ENCODE measurements around the gene GPX3. TPM values are rescaled to one million over a fixed set of nuclear protein-coding genes. Genes with fewer than 3 reads are reported as not detected.

GPX3 gene
- total and polyA plus RNA-seq, 2 donors (not counting 3 experiments of a cell fraction or from before 2014, with no cell fraction given), result 5.1 to 17.1 TPM

- peaks cover 3 to 31% of the 10 kb centered on the region in 2 experiments for H3K36me3 ChIP-seq (ENCODE audit: control insufficient read depth in 2 of 2, extremely low read depth in 1 of 2, insufficient read depth in 2 of 2, low read length in 2 of 2)
- TF ChIP-seq FOS (IDR thresholded peaks at IDR 0.05; ENCODE audit: borderline replicate concordance, insufficient read depth, low read length) (no peak), POLR2AphosphoS5 (IDR thresholded peaks at IDR 0.05; ENCODE audit: insufficient read depth, low read depth, low read length) (no peak), EZH2 (IDR thresholded peaks at IDR 0.05; ENCODE audit: borderline replicate concordance, low read depth, low read length, severe bottlenecking) (no peak), POLR2A (IDR thresholded peaks at IDR 0.05; ENCODE audit: low read depth, low read length) (no peak), JUN (IDR thresholded peaks at IDR 0.05; ENCODE audit: borderline replicate concordance, insufficient read depth, insufficient read length, low read depth) (no peak), MYC (IDR thresholded peaks at IDR 0.05; ENCODE audit: low read depth, low read length) (no peak)
- TF ChIP-seq, protein P1, sequence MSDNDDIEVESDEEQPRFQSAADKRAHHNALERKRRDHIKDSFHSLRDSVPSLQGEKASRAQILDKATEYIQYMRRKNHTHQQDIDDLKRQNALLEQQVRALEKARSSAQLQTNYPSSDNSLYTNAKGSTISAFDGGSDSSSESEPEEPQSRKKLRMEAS (IDR thresholded peaks at IDR 0.05; ENCODE audit: insufficient read depth, insufficient read length), result no peak
- no peaks in the 10 kb centered on the region for H3K27me3 ChIP-seq (ENCODE audit: control insufficient read depth in 2 of 2, insufficient read depth in 2 of 2, low read length in 2 of 2)
- H3K4me3 ChIP-seq (replicated peaks in 1 of 3; ENCODE audit: insufficient read depth in 1 of 3, low read depth in 1 of 3, low read length in 3 of 3), result no peak overlapping the region
- no peaks in the 10 kb centered on the region for H3K9me1 ChIP-seq (replicated peaks; ENCODE audit: control insufficient read depth, extremely low read depth, insufficient read depth, low read length)
- no peak overlapping the region for H3K9ac ChIP-seq (replicated peaks; ENCODE audit: extremely low read depth, insufficient read depth, low read length)
- CTCF ChIA-PET, result no interaction called here
- peaks cover 9% of the 10 kb centered on the region for H3K4me1 ChIP-seq (ENCODE audit: control insufficient read depth, extremely low read depth, insufficient read depth, low read length)
- H3K4me2 ChIP-seq (ENCODE audit: insufficient read depth, low read length), result no peak overlapping the region
- POLR2A ChIA-PET, result no interaction called here
- H2AFZ ChIP-seq (ENCODE audit: low read depth, low read length), result no peak overlapping the region
- DNase-seq (ENCODE audit: low read depth, low spot score) (no peak), FAIRE-seq (no peak)
- dilution Hi-C loops (cut with MboI; ENCODE audit: extremely low pct_ligation_motif_present, low sequenced_read_pairs), result no loop called here
- intact Hi-C loops (cut with micrococcal nuclease), result no loop called here
- no peaks in the 10 kb centered on the region for H4K20me1 ChIP-seq (replicated peaks; ENCODE audit: control insufficient read depth, extremely low read depth, insufficient read depth, low read length)
- H3K79me2 ChIP-seq (ENCODE audit: control insufficient read depth, insufficient read depth, low read length), result no peaks in the 10 kb centered on the region
- no TSS peak for BruUV-seq (replicated peaks)
- H3K27ac ChIP-seq (ENCODE audit: insufficient read depth, low read depth, low read length), result no peak overlapping the region
- H3K9me3 ChIP-seq (replicated peaks; ENCODE audit: control insufficient read depth, insufficient read depth, low read length), result no peaks in the 10 kb centered on the region
Observed at GRCh38 chr5:151028717-151029116, 8.3 kb downstream of the GPX3 start.

All from endothelial cell of umbilical vein (primary cell).